Measurements from ENCODE around the gene KIF4A. TPM values are rescaled to one million over a fixed set of nuclear protein-coding genes. Genes with fewer than 3 reads are reported as not detected.
A peak's percentile ranks its signal among the peaks of the same experiment; 100 is the strongest.

KIF4A gene
- total RNA-seq, 1 experiment from 2014 or later: 18.2 TPM

GRCh38 chrX:70426286-70427278 lies 136.7 kb downstream of the KIF4A start:
- no peak for DNase-seq (ENCODE audit: low read depth, low spot score)
- in situ Hi-C loops (cut with HindIII; ENCODE audit: low pct_unique_long_range_greater_than_20kb, low sequenced_read_pairs): no loop called here

- no peak for DNase-seq (ENCODE audit: low read depth, low spot score)
- in situ Hi-C loops (cut with HindIII; ENCODE audit: low pct_unique_long_range_greater_than_20kb, low sequenced_read_pairs): no loop called here
Measured at GRCh38 chrX:70427365-70427764, 137.5 kb downstream of the KIF4A start.

GRCh38 chrX:70429759-70430158 lies 139.9 kb downstream of the KIF4A start:
- in situ Hi-C loops (cut with HindIII; ENCODE audit: low pct_unique_long_range_greater_than_20kb, low sequenced_read_pairs): no loop called here
- no peak for DNase-seq (ENCODE audit: low read depth, low spot score)

- DNase-seq (ENCODE audit: low read depth, low spot score): no peak
- in situ Hi-C loops (cut with HindIII; ENCODE audit: low pct_unique_long_range_greater_than_20kb, low sequenced_read_pairs): no loop called here
Measured at GRCh38 chrX:70432936-70433847, 143.3 kb downstream of the KIF4A start.

- in situ Hi-C loops (cut with HindIII; ENCODE audit: low pct_unique_long_range_greater_than_20kb, low sequenced_read_pairs): no loop called here
- peak; percentile 53 for DNase-seq (ENCODE audit: low read depth, low spot score)
Measured at GRCh38 chrX:70433848-70434351, 144.0 kb downstream of the KIF4A start.

GRCh38 chrX:70434352-70434866 lies 144.5 kb downstream of the KIF4A start:
- peak; percentile 83 for DNase-seq (ENCODE audit: low read depth, low spot score)
- in situ Hi-C loops (cut with HindIII; ENCODE audit: low pct_unique_long_range_greater_than_20kb, low sequenced_read_pairs): no loop called here

- in situ Hi-C loops (cut with HindIII; ENCODE audit: low pct_unique_long_range_greater_than_20kb, low sequenced_read_pairs): no loop called here
- no peak for DNase-seq (ENCODE audit: low read depth, low spot score)
Measured at GRCh38 chrX:70434914-70435586, 145.1 kb downstream of the KIF4A start.

- in situ Hi-C loops (cut with HindIII; ENCODE audit: low pct_unique_long_range_greater_than_20kb, low sequenced_read_pairs): no loop called here
- DNase-seq (ENCODE audit: low read depth, low spot score): no peak
Measured at GRCh38 chrX:70436343-70436742, 146.4 kb downstream of the KIF4A start.

- in situ Hi-C loops (cut with HindIII; ENCODE audit: low pct_unique_long_range_greater_than_20kb, low sequenced_read_pairs): no loop called here
- DNase-seq (ENCODE audit: low read depth, low spot score): peak; percentile 14
Measured at GRCh38 chrX:70437011-70437410, 147.1 kb downstream of the KIF4A start.

- in situ Hi-C loops (cut with HindIII; ENCODE audit: low pct_unique_long_range_greater_than_20kb, low sequenced_read_pairs): no loop called here
- no peak for DNase-seq (ENCODE audit: low read depth, low spot score)
Measured at GRCh38 chrX:70437921-70438665, 148.2 kb downstream of the KIF4A start.

- no peak for DNase-seq (ENCODE audit: low read depth, low spot score)
- in situ Hi-C loops (cut with HindIII; ENCODE audit: low pct_unique_long_range_greater_than_20kb, low sequenced_read_pairs): no loop called here
Measured at GRCh38 chrX:70439016-70439415, 149.1 kb downstream of the KIF4A start.

GRCh38 chrX:70442224-70442623 lies 152.3 kb downstream of the KIF4A start:
- in situ Hi-C loops (cut with HindIII; ENCODE audit: low pct_unique_long_range_greater_than_20kb, low sequenced_read_pairs): no loop called here
- DNase-seq (ENCODE audit: low read depth, low spot score): no peak

GRCh38 chrX:70444326-70444945 lies 154.5 kb downstream of the KIF4A start, which contains the start of gene DLG3:
TSS of gene DLG3 (plus strand) at chrX:70444835. CDS start at chrX:70445202, 367 bp downstream.
- in situ Hi-C loops (cut with HindIII; ENCODE audit: low pct_unique_long_range_greater_than_20kb, low sequenced_read_pairs): no loop called here
- peak; percentile 30 for DNase-seq (ENCODE audit: low read depth, low spot score)

GRCh38 chrX:70444946-70445656 lies 155.2 kb downstream of the KIF4A start:
- in situ Hi-C loops (cut with HindIII; ENCODE audit: low pct_unique_long_range_greater_than_20kb, low sequenced_read_pairs): no loop called here
- DNase-seq (ENCODE audit: low read depth, low spot score): no peak

GRCh38 chrX:70445951-70446350 lies 156.0 kb downstream of the KIF4A start:
- no peak for DNase-seq (ENCODE audit: low read depth, low spot score)
- in situ Hi-C loops (cut with HindIII; ENCODE audit: low pct_unique_long_range_greater_than_20kb, low sequenced_read_pairs): no loop called here

All from SK-MEL-5 (cell line).